ENCODE results near the gene ACSL4. TPM values are rescaled to one million over a fixed set of nuclear protein-coding genes. Genes with fewer than 3 reads are reported as not detected.
"Not testable (repeated sequence)": the region's sequence is repeated elsewhere in the genome, so short reads cannot be mapped to it uniquely, and the experiment has no call there.

ACSL4 gene
- total RNA-seq, 1 donor from 2014 or later: 75.9 TPM

- intact Hi-C loops (cut with micrococcal nuclease): no loop called here
- Mint-ChIP-seq H3K4me3 (no peak overlapping the region), H3K27me3 (no peaks in the 10 kb centered on the region), H3K27ac (no peak overlapping the region), H3K36me3 (ENCODE audit: low read depth) (no peaks in the 10 kb centered on the region), H3K9me3 (no peaks in the 10 kb centered on the region), H3K4me1 (no peaks in the 10 kb centered on the region)
- no peak for DNase-seq
Measured at GRCh38 chrX:109747681-109748080, 14.6 kb upstream of the ACSL4 start.

- no peaks in the 10 kb centered on the region for H3K36me3 Mint-ChIP-seq (ENCODE audit: low read depth)
- no peak overlapping the region for H3K4me3 Mint-ChIP-seq
- H3K4me1 Mint-ChIP-seq: no peaks in the 10 kb centered on the region
- intact Hi-C loops (cut with micrococcal nuclease): no loop called here
- DNase-seq: no peak
- H3K27me3 Mint-ChIP-seq: no peaks in the 10 kb centered on the region
- no peak overlapping the region for H3K27ac Mint-ChIP-seq
- H3K9me3 Mint-ChIP-seq: no peaks in the 10 kb centered on the region
Measured at GRCh38 chrX:109742722-109743121, 9.7 kb upstream of the ACSL4 start.

DNA sequence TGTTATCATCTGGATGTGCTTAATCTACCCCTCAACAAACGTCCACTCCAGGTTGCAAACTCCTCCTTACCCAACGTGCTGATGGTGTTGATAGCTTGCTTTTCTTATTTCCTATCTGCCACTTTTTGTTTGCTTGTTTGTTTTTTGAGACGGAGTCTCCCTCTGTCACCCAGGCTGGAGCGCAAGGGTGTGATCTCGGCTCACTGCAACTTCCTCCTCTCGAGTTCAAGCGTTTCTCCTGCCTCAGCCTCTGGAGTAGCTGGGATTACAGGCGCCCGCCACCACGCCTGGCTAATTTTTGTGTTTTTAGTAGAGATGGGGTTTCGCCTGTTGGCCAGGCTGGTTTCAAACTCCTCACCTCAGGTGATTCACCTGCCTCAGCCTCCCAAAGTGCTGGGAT lies 7.8 kb upstream of the ACSL4 start:
- H3K9me3 Mint-ChIP-seq; H3K27me3 Mint-ChIP-seq; H3K4me3 Mint-ChIP-seq; H3K4me1 Mint-ChIP-seq; H3K36me3 Mint-ChIP-seq (ENCODE audit: low read depth); intact Hi-C loops (cut with micrococcal nuclease); DNase-seq; H3K27ac Mint-ChIP-seq: not testable (repeated sequence)

GRCh38 chrX:109740433-109740809 lies 7.4 kb upstream of the ACSL4 start:
- DNase-seq: no peak
- no peak overlapping the region for H3K27ac Mint-ChIP-seq
- H3K27me3 Mint-ChIP-seq: no peaks in the 10 kb centered on the region
- H3K9me3 Mint-ChIP-seq: no peaks in the 10 kb centered on the region
- no peaks in the 10 kb centered on the region for H3K36me3 Mint-ChIP-seq (ENCODE audit: low read depth)
- intact Hi-C loops (cut with micrococcal nuclease): no loop called here
- H3K4me1 Mint-ChIP-seq: no peaks in the 10 kb centered on the region
- no peak overlapping the region for H3K4me3 Mint-ChIP-seq

- DNase-seq: no peak
- no peaks in the 10 kb centered on the region for H3K9me3 Mint-ChIP-seq
- H3K4me3 Mint-ChIP-seq: no peak overlapping the region
- H3K4me1 Mint-ChIP-seq: peaks cover 2% of the 10 kb centered on the region
- no peaks in the 10 kb centered on the region for H3K36me3 Mint-ChIP-seq (ENCODE audit: low read depth)
- H3K27ac Mint-ChIP-seq: no peak overlapping the region
- H3K27me3 Mint-ChIP-seq: no peaks in the 10 kb centered on the region
- intact Hi-C loops (cut with micrococcal nuclease): loop anchor here (10.0 kb wide), 2 partner anchors 205 to 265 kb away; partner anchors contain the start of genes NXT2 and TMEM164
Measured at GRCh38 chrX:109739625-109740432, 6.8 kb upstream of the ACSL4 start.

DNA sequence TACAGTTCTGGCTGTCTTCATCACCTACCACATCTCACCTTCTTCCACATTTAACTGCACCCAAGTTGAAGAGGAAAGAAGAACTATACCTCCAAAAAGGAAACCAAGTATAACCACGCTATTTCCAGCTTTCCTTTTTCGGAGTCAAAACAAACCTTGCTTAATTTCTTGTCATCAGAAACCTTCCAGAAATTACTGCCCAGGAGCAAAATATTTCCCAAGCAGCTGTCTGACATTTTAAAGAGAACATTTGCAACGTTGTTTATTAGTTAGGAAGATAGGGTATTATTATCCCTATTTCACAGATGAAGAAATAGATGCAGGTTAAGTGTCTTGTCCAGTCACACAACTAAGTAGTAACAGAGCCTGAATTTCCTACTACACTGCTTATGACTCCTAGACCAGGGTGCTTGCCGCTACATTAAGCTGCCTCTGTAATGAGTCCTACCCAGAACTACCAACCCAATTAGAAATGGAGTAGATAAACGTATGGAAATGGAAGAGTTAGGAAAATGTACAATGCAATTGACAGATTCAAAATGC lies 2.2 kb upstream of the ACSL4 start:
- H3K36me3 Mint-ChIP-seq (ENCODE audit: low read depth): peaks cover 8% of the 10 kb centered on the region
- peaks cover 11% of the 10 kb centered on the region for H3K4me1 Mint-ChIP-seq
- no peak overlapping the region for H3K4me3 Mint-ChIP-seq
- no peaks in the 10 kb centered on the region for H3K9me3 Mint-ChIP-seq
- no peak overlapping the region for H3K27ac Mint-ChIP-seq
- intact Hi-C loops (cut with micrococcal nuclease): loop anchor here (10.0 kb wide), 2 partner anchors 200 to 270 kb away; partner anchors contain the start of genes NXT2 and TMEM164
- H3K27me3 Mint-ChIP-seq: no peaks in the 10 kb centered on the region
- DNase-seq: no peak

DNA sequence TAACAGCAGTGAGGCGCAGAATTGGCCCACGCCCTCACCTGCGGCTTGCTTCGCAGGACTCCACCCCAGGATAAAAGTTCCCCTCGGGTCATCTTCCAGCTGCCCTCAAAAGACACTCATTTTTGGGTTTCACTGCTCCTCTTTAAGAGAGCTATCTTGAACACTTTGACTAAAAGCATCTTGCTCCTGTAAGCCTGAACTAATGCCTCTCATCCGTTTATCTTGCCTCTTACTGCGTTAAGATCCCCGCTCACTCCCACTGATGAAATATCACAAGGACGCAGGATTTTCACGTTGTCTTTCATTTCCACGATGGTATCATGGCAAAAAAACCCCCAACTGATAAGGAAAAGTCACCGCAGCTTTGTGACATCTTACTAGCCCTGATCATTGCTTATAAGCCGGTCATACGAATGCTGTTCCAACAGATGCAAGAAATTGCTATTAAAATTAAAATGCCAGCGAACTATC lies 591 bp upstream of the ACSL4 start:
- H3K9me3 Mint-ChIP-seq: no peaks in the 10 kb centered on the region
- no peaks in the 10 kb centered on the region for H3K27me3 Mint-ChIP-seq
- peaks cover 20% of the 10 kb centered on the region for H3K4me1 Mint-ChIP-seq
- intact Hi-C loops (cut with micrococcal nuclease): loop anchor here (5.0 to 10.0 kb wide), 5 partner anchors 46 to 579 kb away; partner anchors contain the start of genes NXT2 and TMEM164
- peaks cover 19% of the 10 kb centered on the region for H3K36me3 Mint-ChIP-seq (ENCODE audit: low read depth)
- peak overlapping the region; percentile 93 for H3K27ac Mint-ChIP-seq
- peak overlapping the region; percentile 80 for H3K4me3 Mint-ChIP-seq
- no peak for DNase-seq

- Mint-ChIP-seq H3K9me3 (no peaks in the 10 kb centered on the region), H3K4me1 (peaks cover 24% of the 10 kb centered on the region), H3K27ac (peak overlapping the region; percentile 99), H3K36me3 (ENCODE audit: low read depth) (peaks cover 22% of the 10 kb centered on the region), H3K27me3 (no peaks in the 10 kb centered on the region), H3K4me3 (peak overlapping the region; percentile 99)
- intact Hi-C loops (cut with micrococcal nuclease): loop anchor here (1.0 to 10.0 kb wide), 7 partner anchors 45 to 580 kb away; partner anchors contain the start of genes NXT2 and TMEM164
- DNase-seq: peak; percentile 73
Measured at GRCh38 chrX:109732017-109732801, 848 bp downstream of the ACSL4 start.

DNA sequence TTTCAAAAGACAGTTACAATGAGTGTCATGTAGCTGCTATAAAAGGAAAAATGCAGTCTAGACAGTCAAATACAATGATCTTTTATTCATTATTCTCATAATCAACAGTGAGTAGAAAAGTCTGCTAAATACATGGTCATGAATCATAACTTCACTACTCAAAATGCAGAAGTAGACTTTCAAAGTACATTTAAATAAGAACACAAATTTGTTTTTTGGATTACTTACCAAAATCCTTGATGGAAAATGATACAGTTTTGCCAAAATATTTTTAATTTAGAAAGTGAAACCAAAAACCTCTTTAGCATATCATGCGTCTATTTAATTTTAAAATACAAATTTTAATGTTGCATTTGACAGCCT lies 4.9 kb downstream of the ACSL4 start:
- peak overlapping the region; percentile 63 for H3K4me3 Mint-ChIP-seq
- intact Hi-C loops (cut with micrococcal nuclease): loop anchor here (1.0 kb wide), 1 partner anchor 19 kb away; no protein-coding TSS in a partner anchor
- H3K9me3 Mint-ChIP-seq: no peaks in the 10 kb centered on the region
- H3K36me3 Mint-ChIP-seq (ENCODE audit: low read depth): peaks cover 26% of the 10 kb centered on the region
- no peak for DNase-seq
- H3K27ac Mint-ChIP-seq: peak overlapping the region; percentile 34
- no peaks in the 10 kb centered on the region for H3K27me3 Mint-ChIP-seq
- peaks cover 20% of the 10 kb centered on the region for H3K4me1 Mint-ChIP-seq

GRCh38 chrX:109724971-109725370 lies 8.1 kb downstream of the ACSL4 start:
- H3K4me3 Mint-ChIP-seq: not testable (repeated sequence)

GRCh38 chrX:109720947-109721346 lies 12.1 kb downstream of the ACSL4 start:
- H3K4me1 Mint-ChIP-seq: peaks cover 18% of the 10 kb centered on the region
- no peak for DNase-seq
- no peak overlapping the region for H3K27ac Mint-ChIP-seq
- H3K27me3 Mint-ChIP-seq: no peaks in the 10 kb centered on the region
- H3K36me3 Mint-ChIP-seq (ENCODE audit: low read depth): peaks cover 15% of the 10 kb centered on the region
- intact Hi-C loops (cut with micrococcal nuclease): no loop called here
- no peaks in the 10 kb centered on the region for H3K9me3 Mint-ChIP-seq
- H3K4me3 Mint-ChIP-seq: no peak overlapping the region

More at GRCh38 chrX:109724971-109725370, 8.1 kb downstream of the ACSL4 start:
- H3K27me3 Mint-ChIP-seq; DNase-seq; intact Hi-C loops (cut with micrococcal nuclease); H3K27ac Mint-ChIP-seq; H3K9me3 Mint-ChIP-seq: not testable (repeated sequence)
- Mint-ChIP-seq H3K36me3 (ENCODE audit: low read depth) (peaks cover 24% of the 10 kb centered on the region), H3K4me1 (peaks cover 20% of the 10 kb centered on the region)

DNA sequence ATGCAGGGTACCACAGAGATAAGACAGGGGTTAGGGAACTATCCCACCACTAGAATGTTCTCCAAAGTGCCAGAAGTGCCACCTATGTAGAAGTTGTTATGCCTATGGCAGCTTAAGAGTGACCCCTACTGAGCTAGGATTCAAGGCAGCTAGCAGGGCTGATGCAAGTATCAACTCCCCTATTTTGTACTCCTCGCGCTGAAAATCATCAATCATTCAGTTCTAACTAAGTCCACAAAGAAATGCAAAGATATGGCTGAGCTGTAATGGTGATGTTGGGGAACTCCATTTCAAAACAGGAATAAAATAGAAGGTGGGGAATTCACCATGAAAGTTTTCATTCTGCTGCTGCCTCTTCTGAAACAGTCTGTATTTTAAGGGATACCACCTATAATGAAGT lies 13.8 kb downstream of the ACSL4 start:
- Mint-ChIP-seq H3K27me3 (no peaks in the 10 kb centered on the region), H3K27ac (peak overlapping the region; percentile 53), H3K9me3 (no peaks in the 10 kb centered on the region), H3K4me1 (peaks cover 18% of the 10 kb centered on the region), H3K36me3 (ENCODE audit: low read depth) (peaks cover 12% of the 10 kb centered on the region), H3K4me3 (no peak overlapping the region)
- intact Hi-C loops (cut with micrococcal nuclease): loop anchor here (10.0 kb wide), 1 partner anchor 234 kb away; the partner anchor contains the start of gene GUCY2F
- DNase-seq: no peak

DNA sequence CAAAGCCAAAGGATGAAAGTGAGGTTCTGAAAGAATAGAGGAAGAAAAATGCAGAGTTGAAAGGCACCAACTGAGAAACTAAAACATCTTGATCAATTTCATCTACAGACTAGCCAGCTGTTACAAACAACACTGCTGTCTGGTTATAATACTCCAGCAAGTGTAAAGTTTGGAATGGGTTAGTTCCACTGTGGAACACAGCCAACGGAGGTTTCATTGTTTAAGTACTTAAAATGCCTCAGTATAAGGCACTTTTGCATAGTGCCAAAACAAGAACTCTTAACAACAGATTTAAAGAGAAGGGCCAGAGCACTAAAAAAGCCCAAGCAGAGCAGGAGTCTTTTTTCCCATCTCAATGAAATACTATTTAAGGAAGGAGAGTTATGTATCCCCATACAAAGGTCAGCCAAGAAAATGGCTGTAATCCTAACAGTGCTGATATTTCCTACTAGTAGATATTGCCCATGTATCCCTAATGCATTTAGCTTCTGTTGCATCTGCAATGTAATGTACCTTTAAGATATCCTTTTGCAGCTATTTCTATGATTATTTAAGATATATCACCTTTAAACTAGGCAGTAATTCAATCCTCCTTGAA lies 16.5 kb downstream of the ACSL4 start:
- no peaks in the 10 kb centered on the region for H3K27me3 Mint-ChIP-seq
- peaks cover 27% of the 10 kb centered on the region for H3K4me1 Mint-ChIP-seq
- DNase-seq: no peak
- H3K36me3 Mint-ChIP-seq (ENCODE audit: low read depth): peaks cover 9% of the 10 kb centered on the region
- intact Hi-C loops (cut with micrococcal nuclease): loop anchor here (10.0 kb wide), 1 partner anchor 232 kb away; the partner anchor contains the start of gene GUCY2F
- no peak overlapping the region for H3K27ac Mint-ChIP-seq
- no peaks in the 10 kb centered on the region for H3K9me3 Mint-ChIP-seq
- H3K4me3 Mint-ChIP-seq: no peak overlapping the region
